HG03439 (cell line): ENCODE results near the gene EGLN1.

Experiments
- ATAC-seq: cut with Tn5 transposase; IDR thresholded peaks from one replicate; pipeline ENCODE4 v1.9.1; 2021; ENCODE audit warnings: mild to moderate bottlenecking, moderate library complexity; ENCODE audit not compliant: unreplicated experiment

The EGLN1 gene

GRCh38 chr1:231397886-231398671 lies 24.0 kb downstream of the EGLN1 start:
- ATAC-seq, result no peak

- no peak for ATAC-seq
These were observed 25.4 kb downstream of the EGLN1 start for GRCh38 chr1:231396643-231397042.

GRCh38 chr1:231395998-231396390 lies 26.1 kb downstream of the EGLN1 start:
- ATAC-seq, result no peak

GRCh38 chr1:231395076-231395997 lies 26.8 kb downstream of the EGLN1 start:
- ATAC-seq, result no peak

GRCh38 chr1:231393668-231394067 lies 28.4 kb downstream of the EGLN1 start:
- ATAC-seq, result no peak

- no peak for ATAC-seq
These were observed 29.5 kb downstream of the EGLN1 start for GRCh38 chr1:231392389-231393131.

- ATAC-seq, result no peak
These were observed 32.0 kb downstream of the EGLN1 start for GRCh38 chr1:231390071-231390470.

GRCh38 chr1:231387770-231388669 lies 34.1 kb downstream of the EGLN1 start:
- no peak for ATAC-seq

- ATAC-seq, result no peak
These were observed 35.6 kb downstream of the EGLN1 start for GRCh38 chr1:231386466-231386865.

GRCh38 chr1:231385416-231385748 lies 36.7 kb downstream of the EGLN1 start:
- no peak for ATAC-seq

- ATAC-seq, result no peak
These were observed 37.2 kb downstream of the EGLN1 start for GRCh38 chr1:231384696-231385415.

- ATAC-seq, result no peak
These were observed 38.8 kb downstream of the EGLN1 start for GRCh38 chr1:231383159-231383860.

GRCh38 chr1:231382426-231382825 lies 39.7 kb downstream of the EGLN1 start:
- no peak for ATAC-seq

GRCh38 chr1:231381729-231382128 lies 40.4 kb downstream of the EGLN1 start:
- no peak for ATAC-seq

- ATAC-seq, result no peak
These were observed 45.1 kb downstream of the EGLN1 start for GRCh38 chr1:231376875-231377549.

GRCh38 chr1:231376101-231376500 lies 46.0 kb downstream of the EGLN1 start:
- no peak for ATAC-seq

- ATAC-seq, result no peak
These were observed 47.7 kb downstream of the EGLN1 start for GRCh38 chr1:231374394-231374793.

GRCh38 chr1:231372501-231372900 lies 49.6 kb downstream of the EGLN1 start:
- no peak for ATAC-seq

GRCh38 chr1:231369282-231369681 lies 52.8 kb downstream of the EGLN1 start:
- no peak for ATAC-seq
